Stimulated activated CD4-positive, alpha-beta T cell treated with anti-CD3 and anti-CD28 coated beads, Interleukin-4, amount 100 ng/mL, for 48 hours (primary cell): ENCODE results near the gene PRKCA.
A peak's percentile ranks its signal among the peaks of the same experiment; 100 is the strongest.

Experiments
- DNase-seq, 2 donors: peaks; one replicate each; pipeline ENCODE4 v3.0.0-alpha.2; 2020; ENCODE audit warnings: low read depth in 2 of 2

The PRKCA gene

GRCh38 chr17:66654106-66654740, 351.8 kb downstream of the PRKCA start:
- no peak for DNase-seq

- no peak for DNase-seq
Measured at GRCh38 chr17:66654764-66655163, 352.4 kb downstream of the PRKCA start.

- no peak for DNase-seq
Measured at GRCh38 chr17:66655461-66655860, 353.0 kb downstream of the PRKCA start.

- DNase-seq: peak; percentile 44 to 68
Measured at GRCh38 chr17:66655861-66656260, 353.4 kb downstream of the PRKCA start.

- DNase-seq: no peak
Measured at GRCh38 chr17:66661411-66662256, 359.2 kb downstream of the PRKCA start.

GRCh38 chr17:66662496-66662895, 360.1 kb downstream of the PRKCA start:
- DNase-seq: no peak

- DNase-seq: no peak
Measured at GRCh38 chr17:66663041-66663606, 360.7 kb downstream of the PRKCA start.

GRCh38 chr17:66664336-66664735, 361.9 kb downstream of the PRKCA start:
- no peak for DNase-seq

- no peak for DNase-seq
Measured at GRCh38 chr17:66665194-66665593, 362.8 kb downstream of the PRKCA start.

GRCh38 chr17:66667090-66667489, 364.7 kb downstream of the PRKCA start:
- no peak for DNase-seq

GRCh38 chr17:66667491-66668030, 365.1 kb downstream of the PRKCA start:
- peak; percentile 35 to 38 for DNase-seq

- DNase-seq: no peak
Measured at GRCh38 chr17:66670206-66670605, 367.8 kb downstream of the PRKCA start.

GRCh38 chr17:66671156-66671555, 368.7 kb downstream of the PRKCA start:
- DNase-seq: no peak

GRCh38 chr17:66673668-66674276, 371.4 kb downstream of the PRKCA start:
- no peak for DNase-seq

- no peak for DNase-seq
Measured at GRCh38 chr17:66675273-66675990, 373.0 kb downstream of the PRKCA start.

- DNase-seq: no peak
Measured at GRCh38 chr17:66675991-66676371, 373.6 kb downstream of the PRKCA start.

GRCh38 chr17:66676421-66676820, 374.0 kb downstream of the PRKCA start:
- DNase-seq: no peak

GRCh38 chr17:66677201-66677981, 375.0 kb downstream of the PRKCA start:
- no peak for DNase-seq

- DNase-seq: no peak
Measured at GRCh38 chr17:66678061-66678460, 375.6 kb downstream of the PRKCA start.

GRCh38 chr17:66678827-66679226, 376.4 kb downstream of the PRKCA start:
- DNase-seq: no peak
